Neural progenitor cell (in vitro differentiated cells): ENCODE measurements around the gene GABBR2.

Experiments
- EZH2phosphoT487 ChIP-seq: fragments of 200-600 bp; sonication (generic); IDR thresholded peaks from 2 replicates; pipeline ENCODE4 v1.6.1; 2017; ENCODE audit warnings: antibody characterized with exemption
- TF ChIP-seq, protein P1 (sequence below): fragments of 200-600 bp; sonication (generic); IDR thresholded peaks from 2 replicates; pipeline ENCODE4 v1.5.1; 2017; ENCODE audit warnings: antibody characterized with exemption, mild to moderate bottlenecking

- TF ChIP-seq EZH2phosphoT487: no peak
- TF ChIP-seq, protein P1, sequence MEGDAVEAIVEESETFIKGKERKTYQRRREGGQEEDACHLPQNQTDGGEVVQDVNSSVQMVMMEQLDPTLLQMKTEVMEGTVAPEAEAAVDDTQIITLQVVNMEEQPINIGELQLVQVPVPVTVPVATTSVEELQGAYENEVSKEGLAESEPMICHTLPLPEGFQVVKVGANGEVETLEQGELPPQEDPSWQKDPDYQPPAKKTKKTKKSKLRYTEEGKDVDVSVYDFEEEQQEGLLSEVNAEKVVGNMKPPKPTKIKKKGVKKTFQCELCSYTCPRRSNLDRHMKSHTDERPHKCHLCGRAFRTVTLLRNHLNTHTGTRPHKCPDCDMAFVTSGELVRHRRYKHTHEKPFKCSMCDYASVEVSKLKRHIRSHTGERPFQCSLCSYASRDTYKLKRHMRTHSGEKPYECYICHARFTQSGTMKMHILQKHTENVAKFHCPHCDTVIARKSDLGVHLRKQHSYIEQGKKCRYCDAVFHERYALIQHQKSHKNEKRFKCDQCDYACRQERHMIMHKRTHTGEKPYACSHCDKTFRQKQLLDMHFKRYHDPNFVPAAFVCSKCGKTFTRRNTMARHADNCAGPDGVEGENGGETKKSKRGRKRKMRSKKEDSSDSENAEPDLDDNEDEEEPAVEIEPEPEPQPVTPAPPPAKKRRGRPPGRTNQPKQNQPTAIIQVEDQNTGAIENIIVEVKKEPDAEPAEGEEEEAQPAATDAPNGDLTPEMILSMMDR: no peak
Observed at GRCh38 chr9:98328141-98328540, 380.6 kb downstream of the GABBR2 start.
